Measurements from ENCODE around the gene ELF5. TPM values are rescaled to one million over a fixed set of nuclear protein-coding genes. Genes with fewer than 3 reads are reported as not detected.

ELF5 gene
- total RNA-seq, 1 donor from 2014 or later, result not detected

GRCh38 chr11:34493926-34494595, 19.5 kb downstream of the ELF5 start:
- no peak for DNase-seq (ENCODE audit: low read depth)

- DNase-seq (ENCODE audit: low read depth), result no peak
Measured at GRCh38 chr11:34493468-34493867, 20.1 kb downstream of the ELF5 start.

- DNase-seq (ENCODE audit: low read depth), result peak; percentile 73
Measured at GRCh38 chr11:34492806-34493414, 20.7 kb downstream of the ELF5 start.

- DNase-seq (ENCODE audit: low read depth), result no peak
Measured at GRCh38 chr11:34490304-34490703, 23.3 kb downstream of the ELF5 start.

DNA sequence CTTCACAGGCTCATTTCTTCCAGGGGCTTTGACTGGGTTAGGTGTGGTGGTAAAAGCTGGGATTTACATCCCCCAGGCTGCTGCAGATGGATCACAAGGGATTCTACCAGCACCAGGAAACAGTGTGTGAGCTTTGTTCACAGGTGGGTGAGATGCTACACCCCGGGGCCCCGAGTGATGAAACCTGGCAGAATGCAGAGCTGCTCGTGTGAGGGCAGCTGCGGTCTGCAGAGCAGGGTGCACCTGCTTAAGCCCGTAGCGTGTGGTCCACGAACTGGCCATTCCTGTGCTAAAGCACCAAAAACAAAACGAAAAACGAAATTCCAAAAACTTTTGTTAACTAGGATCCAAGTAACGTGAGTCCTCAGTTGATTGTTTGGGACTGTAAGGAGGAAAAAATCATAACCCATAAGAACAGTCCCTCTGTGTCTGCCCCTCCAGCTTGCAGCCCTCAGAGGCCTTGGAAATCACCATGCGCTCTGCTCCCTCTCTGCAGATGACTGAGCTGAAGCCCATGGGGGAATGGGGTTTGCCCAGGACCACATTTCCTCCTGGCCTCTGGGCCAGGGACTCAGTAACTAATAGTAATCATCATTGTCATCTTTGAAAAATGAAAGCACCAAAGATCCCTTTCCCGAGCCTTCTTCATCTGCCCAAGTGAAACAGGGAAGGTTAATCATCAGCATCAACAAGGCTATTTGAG, 24.6 kb downstream of the ELF5 start:
- no peak for DNase-seq (ENCODE audit: low read depth)

DNA sequence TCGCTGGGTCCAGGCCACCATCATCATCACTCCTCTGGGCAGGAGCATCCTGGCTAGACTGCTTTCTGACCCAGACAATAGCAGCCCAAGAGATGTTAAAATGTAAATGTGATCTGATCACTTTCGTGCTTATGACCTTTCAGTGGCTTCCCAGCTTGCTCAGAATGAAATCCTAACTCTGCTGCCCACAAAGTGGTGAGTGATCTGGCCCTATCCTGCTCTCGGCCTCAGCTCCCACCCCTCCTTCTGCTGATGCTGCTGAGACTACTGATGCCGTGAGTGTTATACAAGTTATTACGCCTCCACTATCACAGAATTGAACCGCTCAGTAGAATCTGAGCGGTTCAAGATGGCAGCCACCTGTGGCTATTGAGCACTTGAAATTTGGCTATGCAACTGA, 26.2 kb downstream of the ELF5 start:
- DNase-seq (ENCODE audit: low read depth), result no peak

- DNase-seq (ENCODE audit: low read depth), result no peak
Measured at GRCh38 chr11:34483106-34483874, 30.3 kb downstream of the ELF5 start.

GRCh38 chr11:34481307-34481706, 32.3 kb downstream of the ELF5 start:
- DNase-seq (ENCODE audit: low read depth), result no peak

- DNase-seq (ENCODE audit: low read depth), result peak; percentile 27
Measured at GRCh38 chr11:34480314-34480713, 33.3 kb downstream of the ELF5 start.

- no peak for DNase-seq (ENCODE audit: low read depth)
Measured at GRCh38 chr11:34478845-34479663, 34.5 kb downstream of the ELF5 start.

DNA sequence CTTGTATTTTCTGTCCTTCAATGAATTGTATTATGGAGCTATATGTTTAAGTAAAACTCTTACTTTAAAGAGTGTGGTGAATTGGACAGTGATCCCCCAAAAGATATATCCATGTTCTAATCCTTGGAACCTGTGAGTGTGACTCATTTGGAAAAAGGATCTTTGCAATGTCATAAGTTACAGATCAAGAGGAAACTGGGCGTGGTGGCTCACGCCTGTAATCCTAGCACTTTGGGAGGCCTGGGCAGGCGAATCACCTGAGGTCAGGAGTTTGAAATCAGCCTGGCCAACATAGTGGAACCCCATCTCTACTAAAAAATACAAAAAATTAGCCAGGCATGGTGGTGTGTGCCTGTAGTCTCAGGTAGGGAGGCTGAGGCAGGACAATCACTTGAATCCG, 36.7 kb downstream of the ELF5 start:
- no peak for DNase-seq (ENCODE audit: low read depth)

GRCh38 chr11:34475656-34476055, 37.9 kb downstream of the ELF5 start:
- DNase-seq (ENCODE audit: low read depth), result peak; percentile 22

DNA sequence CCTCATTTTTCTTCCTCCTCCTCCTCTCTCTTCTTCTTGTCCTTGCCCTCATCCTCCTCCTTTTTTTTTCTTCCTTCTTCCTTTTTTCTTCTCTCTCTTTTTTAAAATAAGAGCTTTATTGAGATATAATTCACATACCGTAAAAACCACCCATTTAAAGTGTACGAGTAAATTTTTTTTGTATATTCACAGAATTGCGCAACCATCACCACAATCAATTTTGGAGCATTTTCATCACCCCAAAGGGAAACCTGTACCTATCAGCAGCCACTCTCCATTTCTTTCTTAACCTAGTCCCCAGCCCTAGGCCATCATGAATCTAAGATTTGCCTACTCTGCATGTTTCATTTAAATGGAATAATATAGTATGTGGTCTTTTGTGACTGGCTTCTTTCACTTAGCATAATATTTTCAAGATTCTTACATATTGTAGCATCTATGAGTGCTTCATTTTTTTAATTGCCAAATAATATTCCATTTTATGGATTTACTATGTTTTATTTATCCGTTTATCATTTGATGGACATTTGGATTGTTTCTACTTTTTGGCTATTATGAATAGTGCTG, 39.9 kb downstream of the ELF5 start:
- no peak for DNase-seq (ENCODE audit: low read depth)

DNA sequence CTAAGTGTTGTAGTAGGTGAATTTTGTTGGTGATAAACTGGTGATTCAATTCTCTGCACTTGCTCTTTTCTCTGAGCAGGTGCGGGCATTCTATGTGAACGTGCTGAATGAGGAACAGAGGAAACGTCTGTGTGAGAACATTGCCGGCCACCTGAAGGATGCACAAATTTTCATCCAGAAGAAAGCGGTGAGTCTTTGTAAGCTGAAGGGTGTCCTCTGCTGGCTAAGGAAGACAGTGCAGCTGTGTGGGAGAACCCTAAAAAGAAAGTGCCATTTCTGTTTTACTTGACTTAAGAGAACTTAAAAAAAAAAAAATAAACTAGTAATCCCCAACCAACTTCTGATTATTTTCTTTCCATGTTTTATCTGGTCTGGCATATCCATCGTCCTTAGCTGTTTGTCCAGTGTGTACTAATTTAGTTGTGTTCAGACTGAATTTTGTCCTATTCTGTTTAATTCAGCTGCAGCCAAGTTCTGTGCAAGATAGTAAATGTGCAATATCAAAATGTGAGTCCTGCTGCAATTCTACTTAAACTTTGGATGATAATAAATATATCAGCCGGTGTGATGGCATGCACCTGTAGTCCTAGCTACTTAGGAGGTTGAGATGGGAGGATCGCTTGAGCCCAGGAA, 45.3 kb downstream of the ELF5 start:
- DNase-seq (ENCODE audit: low read depth), result peak; percentile 34

DNA sequence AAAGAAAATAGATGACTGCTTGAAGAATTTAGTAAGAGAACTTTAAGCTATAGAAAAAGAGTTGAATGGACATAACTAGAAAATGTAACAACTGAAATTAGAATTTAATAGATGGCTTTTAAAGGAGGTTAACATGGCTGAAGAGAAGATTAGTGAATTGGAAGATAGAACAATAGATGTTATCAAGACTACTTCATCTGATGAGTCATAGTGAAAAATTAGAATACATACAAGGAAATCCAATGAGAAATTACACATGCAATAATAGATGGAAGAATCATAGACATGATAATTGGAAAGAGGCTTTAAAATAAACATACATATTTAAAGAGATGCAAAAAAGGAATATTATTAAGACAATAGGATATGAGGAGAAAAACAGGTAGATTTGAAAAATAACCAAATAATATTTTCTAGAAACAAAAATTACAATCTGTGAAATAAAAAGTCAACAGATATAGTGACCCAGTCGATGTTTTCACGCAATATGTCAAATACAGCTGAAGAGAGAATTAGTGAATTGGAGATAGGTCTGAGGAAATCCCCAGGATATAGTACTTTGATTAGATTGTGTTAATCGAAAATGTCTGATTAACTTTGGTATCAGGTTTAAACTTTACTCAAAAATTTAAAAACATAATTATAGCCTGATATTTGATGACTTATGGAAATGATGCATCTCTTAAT, 46.6 kb downstream of the ELF5 start:
- DNase-seq (ENCODE audit: low read depth), result no peak

GRCh38 chr11:34464591-34465051, 49.0 kb downstream of the ELF5 start:
- no peak for DNase-seq (ENCODE audit: low read depth)

GRCh38 chr11:34461215-34461614, 52.4 kb downstream of the ELF5 start:
- DNase-seq (ENCODE audit: low read depth), result no peak

GRCh38 chr11:34460278-34460677, 53.3 kb downstream of the ELF5 start:
- no peak for DNase-seq (ENCODE audit: low read depth)

- no peak for DNase-seq (ENCODE audit: low read depth)
Measured at GRCh38 chr11:34459507-34460162, 54.0 kb downstream of the ELF5 start.

Measured in myocyte (in vitro differentiated cells).